ENCODE measurements around the gene CDC42BPA.

CDC42BPA gene

DNA sequence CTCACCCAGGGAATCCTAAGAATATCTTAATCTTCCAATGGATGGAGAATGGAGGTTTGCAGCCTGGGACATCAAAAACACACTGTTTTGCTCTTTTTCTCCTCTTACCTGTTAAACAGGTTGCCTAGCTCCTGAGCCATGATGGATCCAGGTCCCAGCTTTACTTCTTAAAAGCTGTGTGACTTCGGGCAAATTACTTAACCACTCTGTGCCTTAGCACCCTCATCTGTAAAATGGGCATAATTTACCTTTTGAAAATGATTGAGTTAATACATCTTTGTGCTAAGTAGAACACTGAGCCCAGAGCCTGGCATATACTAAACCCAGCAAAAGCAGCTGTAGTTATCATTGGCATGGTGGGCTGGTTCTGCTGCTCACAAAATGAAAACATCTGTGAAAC is 368.0 kb downstream of the CDC42BPA start:
- H4K91ac ChIP-seq (ENCODE audit: low read depth, low read length): no peak overlapping the region
- no peak for DNase-seq
- H4K12ac ChIP-seq (ENCODE audit: low read depth, low read length): no peak overlapping the region
- no peak overlapping the region for H2AK5ac ChIP-seq (ENCODE audit: low read length)
- WGBS (ENCODE audit: extremely low coverage, insufficient coverage, insufficient read length): no CpG with 5 or more reads among the region's 1 CpG
- H3K4ac ChIP-seq (ENCODE audit: low read depth, low read length): no peak overlapping the region
- no peak overlapping the region for H3K18ac ChIP-seq (ENCODE audit: low read length)
- peaks cover 6% of the 10 kb centered on the region for H3K9me3 ChIP-seq (ENCODE audit: insufficient read depth, low read depth, low read length)
- no peak overlapping the region for H4K8ac ChIP-seq (ENCODE audit: low read depth, low read length)
- H3K14ac ChIP-seq (ENCODE audit: low read length): no peak overlapping the region
- no peaks in the 10 kb centered on the region for H3K79me2 ChIP-seq (ENCODE audit: control insufficient read depth, insufficient read depth, low read length, poor library complexity)
- no peak overlapping the region for H2BK12ac ChIP-seq (ENCODE audit: low read length)
- no peak overlapping the region for H3K23ac ChIP-seq (ENCODE audit: low read length)
- H2AFZ ChIP-seq (ENCODE audit: insufficient read depth, low read length, poor library complexity): no peak overlapping the region
- no peaks in the 10 kb centered on the region for H3K36me3 ChIP-seq (ENCODE audit: control insufficient read depth in 1 of 2, insufficient read depth in 2 of 2, low read length in 2 of 2)
- peaks cover 0 to 4% of the 10 kb centered on the region in 2 experiments for H3K4me1 ChIP-seq (ENCODE audit: control insufficient read depth in 1 of 2, insufficient read depth in 2 of 2, low read length in 2 of 2)
- H3K9ac ChIP-seq (ENCODE audit: low read length): no peak overlapping the region
- H3K4me2 ChIP-seq (ENCODE audit: low read length): no peak overlapping the region
- no peak overlapping the region for H3K27ac ChIP-seq (ENCODE audit: low read depth, low read length)
- no peaks in the 10 kb centered on the region for H3K27me3 ChIP-seq (ENCODE audit: insufficient read depth, low read length)
- no peaks in the 10 kb centered on the region for H3K79me1 ChIP-seq (ENCODE audit: low read length)
- no peak overlapping the region for H3K4me3 ChIP-seq (ENCODE audit: low read depth, low read length)
- no peak overlapping the region for H2BK120ac ChIP-seq (ENCODE audit: insufficient read depth, low read length, poor library complexity)
- no peak overlapping the region for H2BK5ac ChIP-seq (ENCODE audit: low read depth, low read length, poor library complexity)

GRCh38 chr1:226949401-226949800 is 368.9 kb downstream of the CDC42BPA start:
- no peak overlapping the region for H3K4me2 ChIP-seq (ENCODE audit: low read length)
- H3K14ac ChIP-seq (ENCODE audit: low read length): no peak overlapping the region
- peaks cover 2% of the 10 kb centered on the region for H3K9me3 ChIP-seq (ENCODE audit: insufficient read depth, low read depth, low read length)
- H2BK120ac ChIP-seq (ENCODE audit: insufficient read depth, low read length, poor library complexity): no peak overlapping the region
- no peaks in the 10 kb centered on the region for H3K79me2 ChIP-seq (ENCODE audit: control insufficient read depth, insufficient read depth, low read length, poor library complexity)
- H2AK5ac ChIP-seq (ENCODE audit: low read length): no peak overlapping the region
- DNase-seq: no peak
- no peak overlapping the region for H3K18ac ChIP-seq (ENCODE audit: low read length)
- no peak overlapping the region for H4K91ac ChIP-seq (ENCODE audit: low read depth, low read length)
- H3K9ac ChIP-seq (ENCODE audit: low read length): no peak overlapping the region
- H3K79me1 ChIP-seq (ENCODE audit: low read length): no peaks in the 10 kb centered on the region
- no peak overlapping the region for H3K4me3 ChIP-seq (ENCODE audit: low read depth, low read length)
- no CpG with 5 or more reads among the region's 3 CpGs for WGBS (ENCODE audit: extremely low coverage, insufficient coverage, insufficient read length)
- no peaks in the 10 kb centered on the region for H3K27me3 ChIP-seq (ENCODE audit: insufficient read depth, low read length)
- peaks cover 0 to 4% of the 10 kb centered on the region in 2 experiments for H3K4me1 ChIP-seq (ENCODE audit: control insufficient read depth in 1 of 2, insufficient read depth in 2 of 2, low read length in 2 of 2)
- no peak overlapping the region for H2BK5ac ChIP-seq (ENCODE audit: low read depth, low read length, poor library complexity)
- no peak overlapping the region for H3K27ac ChIP-seq (ENCODE audit: low read depth, low read length)
- no peak overlapping the region for H2BK12ac ChIP-seq (ENCODE audit: low read length)
- H4K8ac ChIP-seq (ENCODE audit: low read depth, low read length): no peak overlapping the region
- no peak overlapping the region for H4K12ac ChIP-seq (ENCODE audit: low read depth, low read length)
- no peak overlapping the region for H2AFZ ChIP-seq (ENCODE audit: insufficient read depth, low read length, poor library complexity)
- H3K23ac ChIP-seq (ENCODE audit: low read length): no peak overlapping the region
- H3K4ac ChIP-seq (ENCODE audit: low read depth, low read length): no peak overlapping the region
- no peaks in the 10 kb centered on the region for H3K36me3 ChIP-seq (ENCODE audit: control insufficient read depth in 1 of 2, insufficient read depth in 2 of 2, low read length in 2 of 2)

GRCh38 chr1:226948996-226949395 is 369.3 kb downstream of the CDC42BPA start:
- no peak overlapping the region for H3K4me2 ChIP-seq (ENCODE audit: low read length)
- no peak overlapping the region for H3K23ac ChIP-seq (ENCODE audit: low read length)
- no peaks in the 10 kb centered on the region for H3K27me3 ChIP-seq (ENCODE audit: insufficient read depth, low read length)
- H2AFZ ChIP-seq (ENCODE audit: insufficient read depth, low read length, poor library complexity): no peak overlapping the region
- WGBS (ENCODE audit: extremely low coverage, insufficient coverage, insufficient read length): no CpG with 5 or more reads among the region's 15 CpGs
- H2BK5ac ChIP-seq (ENCODE audit: low read depth, low read length, poor library complexity): no peak overlapping the region
- H3K4ac ChIP-seq (ENCODE audit: low read depth, low read length): no peak overlapping the region
- no peak overlapping the region for H3K9ac ChIP-seq (ENCODE audit: low read length)
- H3K27ac ChIP-seq (ENCODE audit: low read depth, low read length): no peak overlapping the region
- H3K36me3 ChIP-seq (ENCODE audit: control insufficient read depth in 1 of 2, insufficient read depth in 2 of 2, low read length in 2 of 2): no peaks in the 10 kb centered on the region
- no peak overlapping the region for H2BK120ac ChIP-seq (ENCODE audit: insufficient read depth, low read length, poor library complexity)
- no peak overlapping the region for H3K4me3 ChIP-seq (ENCODE audit: low read depth, low read length)
- H4K12ac ChIP-seq (ENCODE audit: low read depth, low read length): no peak overlapping the region
- H3K79me2 ChIP-seq (ENCODE audit: control insufficient read depth, insufficient read depth, low read length, poor library complexity): no peaks in the 10 kb centered on the region
- no peaks in the 10 kb centered on the region for H3K79me1 ChIP-seq (ENCODE audit: low read length)
- no peak overlapping the region for H2AK5ac ChIP-seq (ENCODE audit: low read length)
- no peak overlapping the region for H4K91ac ChIP-seq (ENCODE audit: low read depth, low read length)
- peaks cover 2% of the 10 kb centered on the region for H3K9me3 ChIP-seq (ENCODE audit: insufficient read depth, low read depth, low read length)
- no peak overlapping the region for H3K18ac ChIP-seq (ENCODE audit: low read length)
- no peak overlapping the region for H4K8ac ChIP-seq (ENCODE audit: low read depth, low read length)
- H3K4me1 ChIP-seq (ENCODE audit: control insufficient read depth in 1 of 2, insufficient read depth in 2 of 2, low read length in 2 of 2): peaks cover 0 to 4% of the 10 kb centered on the region in 2 experiments
- no peak overlapping the region for H2BK12ac ChIP-seq (ENCODE audit: low read length)
- H3K14ac ChIP-seq (ENCODE audit: low read length): no peak overlapping the region
- no peak for DNase-seq

DNA sequence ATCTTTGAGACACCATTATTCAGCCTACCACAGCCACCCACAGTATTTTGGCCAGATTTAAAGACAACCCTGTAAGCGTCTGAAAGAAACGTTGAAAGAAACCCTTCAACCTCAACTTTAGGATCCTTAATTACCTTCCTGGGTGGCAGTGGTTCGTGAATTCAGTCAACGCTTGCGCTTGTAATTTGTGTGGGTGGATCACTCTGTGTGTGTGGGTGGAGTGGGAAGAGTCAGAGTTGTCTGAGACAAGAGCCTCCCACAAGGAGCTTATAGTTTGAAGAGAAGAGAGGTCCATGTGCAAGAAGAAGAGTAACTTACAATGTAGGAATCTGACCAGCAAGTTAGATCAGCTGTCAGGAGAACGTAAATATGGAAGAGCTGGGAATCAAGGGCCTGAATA is 369.8 kb downstream of the CDC42BPA start:
- Histone ChIP-seq H3K79me2 (ENCODE audit: control insufficient read depth, insufficient read depth, low read length, poor library complexity) (no peaks in the 10 kb centered on the region), H3K4ac (ENCODE audit: low read depth, low read length) (no peak overlapping the region), H4K91ac (ENCODE audit: low read depth, low read length) (no peak overlapping the region), H3K79me1 (ENCODE audit: low read length) (no peaks in the 10 kb centered on the region), H3K23ac (ENCODE audit: low read length) (no peak overlapping the region), H3K4me2 (ENCODE audit: low read length) (no peak overlapping the region), H2AFZ (ENCODE audit: insufficient read depth, low read length, poor library complexity) (no peak overlapping the region), H3K4me1 (ENCODE audit: control insufficient read depth in 1 of 2, insufficient read depth in 2 of 2, low read length in 2 of 2) (peaks cover 0 to 4% of the 10 kb centered on the region in 2 experiments), H3K9me3 (ENCODE audit: insufficient read depth, low read depth, low read length) (peaks cover 2% of the 10 kb centered on the region), H3K27ac (ENCODE audit: low read depth, low read length) (no peak overlapping the region), H3K9ac (ENCODE audit: low read length) (no peak overlapping the region), H2BK12ac (ENCODE audit: low read length) (no peak overlapping the region), H3K4me3 (ENCODE audit: low read depth, low read length) (no peak overlapping the region), H3K18ac (ENCODE audit: low read length) (no peak overlapping the region), H3K14ac (ENCODE audit: low read length) (no peak overlapping the region), H2BK5ac (ENCODE audit: low read depth, low read length, poor library complexity) (no peak overlapping the region), H2BK120ac (ENCODE audit: insufficient read depth, low read length, poor library complexity) (no peak overlapping the region), H3K27me3 (ENCODE audit: insufficient read depth, low read length) (no peaks in the 10 kb centered on the region), H3K36me3 (ENCODE audit: control insufficient read depth in 1 of 2, insufficient read depth in 2 of 2, low read length in 2 of 2) (no peaks in the 10 kb centered on the region), H2AK5ac (ENCODE audit: low read length) (no peak overlapping the region), H4K12ac (ENCODE audit: low read depth, low read length) (no peak overlapping the region), H4K8ac (ENCODE audit: low read depth, low read length) (no peak overlapping the region)
- no CpG with 5 or more reads among the region's 6 CpGs for WGBS (ENCODE audit: extremely low coverage, insufficient coverage, insufficient read length)
- no peak for DNase-seq
